Measurements from ENCODE around the gene NDUFB8. TPM values are rescaled to one million over a fixed set of nuclear protein-coding genes. Genes with fewer than 3 reads are reported as not detected.

NDUFB8 gene
- total RNA-seq, 1 donor from 2014 or later, result 141 TPM

DNA sequence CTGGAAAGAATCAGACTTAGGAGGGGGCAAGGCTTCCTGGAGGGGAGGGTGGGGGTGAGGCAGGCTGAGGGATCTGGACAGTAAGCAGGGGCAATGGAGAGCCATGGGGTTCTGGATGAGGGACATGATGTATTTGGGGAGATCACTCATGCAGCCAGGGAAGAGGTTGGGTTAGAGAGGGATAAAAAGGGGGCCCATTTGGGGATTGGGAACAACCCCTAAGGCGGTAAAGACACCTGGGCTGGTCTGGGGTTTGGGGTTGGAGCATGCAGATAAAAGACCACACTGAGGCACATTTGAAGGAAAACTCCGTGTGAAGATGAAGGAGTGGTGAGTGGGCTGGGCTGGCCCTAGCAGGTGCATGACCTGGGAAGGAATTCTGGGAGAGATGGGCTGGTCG, 36.9 kb upstream of the NDUFB8 start:
- no peak overlapping the region for H3K27ac Mint-ChIP-seq
- TF ChIP-seq, protein P1, sequence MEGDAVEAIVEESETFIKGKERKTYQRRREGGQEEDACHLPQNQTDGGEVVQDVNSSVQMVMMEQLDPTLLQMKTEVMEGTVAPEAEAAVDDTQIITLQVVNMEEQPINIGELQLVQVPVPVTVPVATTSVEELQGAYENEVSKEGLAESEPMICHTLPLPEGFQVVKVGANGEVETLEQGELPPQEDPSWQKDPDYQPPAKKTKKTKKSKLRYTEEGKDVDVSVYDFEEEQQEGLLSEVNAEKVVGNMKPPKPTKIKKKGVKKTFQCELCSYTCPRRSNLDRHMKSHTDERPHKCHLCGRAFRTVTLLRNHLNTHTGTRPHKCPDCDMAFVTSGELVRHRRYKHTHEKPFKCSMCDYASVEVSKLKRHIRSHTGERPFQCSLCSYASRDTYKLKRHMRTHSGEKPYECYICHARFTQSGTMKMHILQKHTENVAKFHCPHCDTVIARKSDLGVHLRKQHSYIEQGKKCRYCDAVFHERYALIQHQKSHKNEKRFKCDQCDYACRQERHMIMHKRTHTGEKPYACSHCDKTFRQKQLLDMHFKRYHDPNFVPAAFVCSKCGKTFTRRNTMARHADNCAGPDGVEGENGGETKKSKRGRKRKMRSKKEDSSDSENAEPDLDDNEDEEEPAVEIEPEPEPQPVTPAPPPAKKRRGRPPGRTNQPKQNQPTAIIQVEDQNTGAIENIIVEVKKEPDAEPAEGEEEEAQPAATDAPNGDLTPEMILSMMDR (IDR thresholded peaks at IDR 0.05; ENCODE audit: unreplicated experiment), result no peak
- no peaks in the 10 kb centered on the region for H3K4me1 Mint-ChIP-seq
- H3K9me3 Mint-ChIP-seq, result no peaks in the 10 kb centered on the region
- DNase-seq (ENCODE audit: low spot score in 2 of 2, unreplicated experiment in 2 of 2), result no peak
- H3K27me3 Mint-ChIP-seq (ENCODE audit: low read depth), result peaks cover 6% of the 10 kb centered on the region
- no peak overlapping the region for H3K4me3 Mint-ChIP-seq
- no peaks in the 10 kb centered on the region for H3K36me3 Mint-ChIP-seq

DNA sequence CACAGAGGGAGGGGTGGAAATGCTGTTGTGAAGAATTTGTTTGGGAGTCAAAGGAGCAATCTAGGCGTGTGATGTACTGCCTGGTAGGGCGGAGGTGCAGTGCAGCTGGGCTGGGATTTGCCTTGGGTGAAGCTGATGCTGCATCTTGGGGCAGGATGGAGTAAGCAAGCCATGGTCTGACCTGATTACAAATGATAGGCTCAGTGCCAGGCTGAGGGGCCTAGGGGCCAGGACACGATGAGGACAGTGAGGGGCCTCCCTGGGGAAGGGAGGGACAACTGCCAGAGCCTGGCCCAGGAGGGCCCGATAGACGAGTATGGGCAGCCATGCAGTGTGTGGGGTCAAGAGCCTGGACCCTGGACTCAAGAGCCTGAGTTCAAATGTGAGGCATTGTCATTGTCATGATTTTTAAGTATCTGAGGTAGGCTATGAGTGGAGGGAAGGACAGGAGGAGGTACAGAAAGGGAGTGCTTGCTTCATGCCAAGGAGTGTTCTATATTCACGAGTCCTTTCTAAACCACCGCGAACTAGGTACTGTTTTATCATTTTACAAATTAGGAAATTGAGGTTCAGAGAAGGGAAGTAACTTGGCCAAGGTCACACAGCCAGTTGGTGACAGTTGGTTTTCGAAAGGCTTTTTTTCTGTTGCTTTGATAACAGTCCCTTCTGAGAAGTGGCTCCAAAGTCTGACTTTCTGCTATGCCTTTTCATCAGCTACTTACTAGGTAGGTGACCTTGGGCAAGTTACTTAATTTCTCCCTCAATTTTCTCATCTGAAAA, 35.7 kb upstream of the NDUFB8 start:
- H3K27me3 Mint-ChIP-seq (ENCODE audit: low read depth), result peaks cover 9% of the 10 kb centered on the region
- H3K36me3 Mint-ChIP-seq, result no peaks in the 10 kb centered on the region
- H3K4me1 Mint-ChIP-seq, result no peaks in the 10 kb centered on the region
- no peaks in the 10 kb centered on the region for H3K9me3 Mint-ChIP-seq
- no peak for DNase-seq (ENCODE audit: low spot score in 2 of 2, unreplicated experiment in 2 of 2)
- no peak overlapping the region for H3K4me3 Mint-ChIP-seq
- TF ChIP-seq, protein P1 (IDR thresholded peaks at IDR 0.05; ENCODE audit: unreplicated experiment), result no peak
- no peak overlapping the region for H3K27ac Mint-ChIP-seq

DNA sequence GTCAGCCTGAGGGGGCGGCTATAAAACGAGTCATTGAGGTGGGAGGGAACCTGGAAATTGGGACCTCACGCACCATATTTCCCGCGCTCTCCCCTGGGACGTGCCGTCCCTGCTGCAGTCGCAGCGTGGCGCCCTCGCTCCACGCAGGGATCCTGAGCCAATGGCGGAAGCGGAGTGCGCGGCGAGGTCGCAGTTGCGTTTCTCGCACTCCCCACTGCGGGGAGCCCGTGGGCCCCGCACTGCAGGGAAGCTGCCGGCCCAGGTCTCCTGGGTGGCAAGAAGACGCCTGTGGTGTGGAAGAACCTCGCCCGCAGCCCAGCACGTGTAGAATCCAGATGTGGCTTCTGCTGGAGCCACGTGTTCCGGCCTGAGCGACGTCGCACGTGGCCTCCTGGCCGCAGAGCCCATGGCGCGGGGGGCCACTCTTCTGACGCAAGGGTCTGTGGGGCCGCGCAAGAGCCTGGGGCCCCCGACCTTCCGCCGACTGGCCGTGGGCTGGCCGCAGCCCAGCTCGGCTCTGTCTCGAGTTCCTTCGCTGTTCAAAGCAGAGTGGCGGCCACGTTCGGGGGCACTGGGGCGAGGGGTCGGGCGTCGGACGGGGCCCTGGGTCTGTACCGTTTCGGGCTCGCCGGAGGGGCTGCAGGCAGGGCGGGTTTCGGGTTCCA, 32.5 kb upstream of the NDUFB8 start:
- no peaks in the 10 kb centered on the region for H3K4me1 Mint-ChIP-seq
- H3K27ac Mint-ChIP-seq, result no peak overlapping the region
- TF ChIP-seq, protein P1 (IDR thresholded peaks at IDR 0.05; ENCODE audit: unreplicated experiment), result peak; percentile 85
- H3K36me3 Mint-ChIP-seq, result peaks cover 8% of the 10 kb centered on the region
- no peak overlapping the region for H3K4me3 Mint-ChIP-seq
- no peaks in the 10 kb centered on the region for H3K9me3 Mint-ChIP-seq
- DNase-seq (ENCODE audit: low spot score in 2 of 2, unreplicated experiment in 2 of 2), result peak; percentile 54 to 84
- H3K27me3 Mint-ChIP-seq (ENCODE audit: low read depth), result peaks cover 9% of the 10 kb centered on the region

DNA sequence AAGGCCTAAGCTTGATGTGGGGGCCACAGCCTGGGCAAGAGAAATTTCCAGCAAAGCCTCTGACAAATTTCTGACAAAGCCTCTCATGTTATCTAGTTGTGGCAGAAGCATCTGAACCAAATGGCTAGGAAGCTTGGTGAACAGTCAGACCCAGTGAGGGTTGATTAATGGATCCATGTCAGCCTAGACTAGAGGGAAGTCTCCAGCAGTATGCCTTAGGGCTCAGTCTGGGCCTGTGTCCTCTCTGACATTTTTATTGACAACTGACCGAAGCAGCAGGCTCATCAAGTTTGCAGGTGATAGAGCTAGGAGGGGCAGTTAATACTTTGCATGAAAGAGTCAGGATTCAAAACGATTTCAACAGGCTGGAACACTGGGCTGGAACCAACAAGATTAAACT, 31.3 kb upstream of the NDUFB8 start:
- Mint-ChIP-seq H3K9me3 (no peaks in the 10 kb centered on the region), H3K27ac (no peak overlapping the region), H3K27me3 (ENCODE audit: low read depth) (peaks cover 9% of the 10 kb centered on the region), H3K4me3 (no peak overlapping the region), H3K4me1 (no peaks in the 10 kb centered on the region), H3K36me3 (peaks cover 16% of the 10 kb centered on the region)
- TF ChIP-seq, protein P1 (IDR thresholded peaks at IDR 0.05; ENCODE audit: unreplicated experiment), result no peak
- DNase-seq (ENCODE audit: low spot score in 2 of 2, unreplicated experiment in 2 of 2), result no peak

DNA sequence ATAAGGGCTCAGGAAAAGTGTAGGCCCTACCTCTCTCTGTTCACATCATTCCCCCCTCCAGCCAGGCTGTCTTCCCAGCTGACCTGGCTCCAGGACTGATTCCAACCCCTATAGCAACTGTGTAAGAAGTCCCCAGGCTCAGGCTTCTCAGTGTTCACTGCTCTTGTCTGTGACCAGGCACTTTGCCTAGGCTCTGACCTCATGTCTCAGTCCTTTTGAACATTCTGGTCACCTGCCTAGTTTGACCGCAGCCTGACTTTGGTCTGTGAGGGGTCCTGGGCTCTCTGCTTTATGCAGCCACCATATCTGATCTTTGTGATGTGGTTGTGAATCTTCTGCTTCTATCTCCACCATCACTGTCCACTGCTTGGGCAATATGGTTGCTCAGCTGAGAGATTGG, 30.6 kb upstream of the NDUFB8 start:
- no peak overlapping the region for H3K4me3 Mint-ChIP-seq
- H3K27me3 Mint-ChIP-seq (ENCODE audit: low read depth), result peaks cover 9% of the 10 kb centered on the region
- H3K36me3 Mint-ChIP-seq, result peaks cover 16% of the 10 kb centered on the region
- DNase-seq (ENCODE audit: low spot score in 2 of 2, unreplicated experiment in 2 of 2), result no peak
- no peaks in the 10 kb centered on the region for H3K4me1 Mint-ChIP-seq
- no peak overlapping the region for H3K27ac Mint-ChIP-seq
- TF ChIP-seq, protein P1 (IDR thresholded peaks at IDR 0.05; ENCODE audit: unreplicated experiment), result no peak
- no peaks in the 10 kb centered on the region for H3K9me3 Mint-ChIP-seq

All from mesothelial cell of epicardium (in vitro differentiated cells).